Caki2 (cell line): Measurements from ENCODE around the gene TPSB2. TPM values are rescaled to one million over a fixed set of nuclear protein-coding genes. Genes with fewer than 3 reads are reported as not detected.

Experiments
- DNase-seq: peaks from one replicate; pipeline ENCODE4 v3.0.0-alpha.2; 2015; ENCODE audit warnings: low read depth
- in situ Hi-C: cut with HindIII; loops from 2 replicates; pipeline ENCODE4 v1.10.0; 2016; ENCODE audit warnings: low sequenced_read_pairs, low pct_unique_long_range_greater_than_20kb, mixed read lengths
- total RNA-seq: library from RNA; depleted of rRNA; stranded (reverse); fragments of >200 nt; shearing (Covaris generic); gene quantifications from 2 replicates; pipeline ENCODE4 v1.2.3, GENCODE V29; 2014; ENCODE audit warnings: low replicate concordance; rRNA removed

TPSB2 gene
- total RNA-seq, 1 experiment from 2014 or later = not detected

- DNase-seq = peak; percentile 50
- in situ Hi-C loops = no loop called here
These were observed 48.3 kb downstream of the TPSB2 start for GRCh38 chr16:1181404-1182315.

GRCh38 chr16:1180549-1181403 is 49.2 kb downstream of the TPSB2 start:
- in situ Hi-C loops = no loop called here
- DNase-seq = no peak

Other genes with a start within 250 kb of the TPSB2 start
- gene SOX8, start 248.4 kb downstream of the TPSB2 start, total RNA-seq = 0.14 and 0.54 TPM in 2 replicates
- gene SSTR5, start 157.4 kb downstream of the TPSB2 start, total RNA-seq = 4.0 and 9.1 TPM in 2 replicates
- not detected in 2 replicates for gene C1QTNF8, start 133.9 kb downstream of the TPSB2 start, total RNA-seq
- 9.7 and 10.8 TPM in 2 replicates for gene CACNA1H, start 77.1 kb downstream of the TPSB2 start, total RNA-seq
- not detected in 2 replicates for gene TPSG1, start 4.9 kb downstream of the TPSB2 start, total RNA-seq
- not detected in 2 replicates for gene TPSAB1, start 10.5 kb upstream of the TPSB2 start, total RNA-seq
- gene TPSD1, start 25.9 kb upstream of the TPSB2 start, total RNA-seq = not detected in 2 replicates
- gene UBE2I, start 79.5 kb upstream of the TPSB2 start, total RNA-seq = 294 and 312 TPM in 2 replicates
- gene BAIAP3, start 103.5 kb upstream of the TPSB2 start, total RNA-seq = 4.5 TPM in 2 replicates
- 208 and 278 TPM in 2 replicates for gene TSR3, start 121.7 kb upstream of the TPSB2 start, total RNA-seq
- 81.0 and 93.5 TPM in 2 replicates for gene GNPTG, start 121.7 kb upstream of the TPSB2 start, total RNA-seq
- gene UNKL, start 184.5 kb upstream of the TPSB2 start, total RNA-seq = 40.5 and 46.1 TPM in 2 replicates
- 51.7 and 72.0 TPM in 2 replicates for gene UQCC4, start 190.6 kb upstream of the TPSB2 start, total RNA-seq
- not detected in 2 replicates for gene PERCC1, start 200.9 kb upstream of the TPSB2 start, total RNA-seq
- not detected in 2 replicates for gene CCDC154, start 214.4 kb upstream of the TPSB2 start, total RNA-seq
- gene CLCN7, start 244.8 kb upstream of the TPSB2 start, total RNA-seq = 221 and 247 TPM in 2 replicates